ENCODE measurements around the gene LIFR. TPM values are rescaled to one million over a fixed set of nuclear protein-coding genes. Genes with fewer than 3 reads are reported as not detected.

LIFR gene
- total and polyA plus RNA-seq, 7 donors, result 0.23 to 79.6 (median 43.0) TPM

- H3K9me3 ChIP-seq, result no peaks in the 10 kb centered on the region
- no peak overlapping the region for H3K4me3 ChIP-seq
- no peak overlapping the region for H3K27ac ChIP-seq
- no peak for TF ChIP-seq CTCF (IDR thresholded peaks at IDR 0.05)
- 69 to 74% methylated on average over 2 of the region's 2 CpGs for WGBS, 2 donors
- intact Hi-C loops (cut with DNase I), result no loop called here
- H3K4me1 ChIP-seq, result peaks cover 0 to 31% (median 18%) of the 10 kb centered on the region in 4 donors
- no peaks in the 10 kb centered on the region for H3K36me3 ChIP-seq
- no peaks in the 10 kb centered on the region for H3K27me3 ChIP-seq
- no peak for DNase-seq
Observed at GRCh38 chr5:38546691-38547146, 9.7 kb downstream of the LIFR start.

GRCh38 chr5:38543886-38544285 is 12.6 kb downstream of the LIFR start:
- intact Hi-C loops (cut with DNase I), result no loop called here
- H3K4me1 ChIP-seq, result peaks cover 0 to 37% (median 23%) of the 10 kb centered on the region in 4 donors
- no peak for TF ChIP-seq EP300 (IDR thresholded peaks at IDR 0.05)
- TF ChIP-seq POLR2AphosphoS5 (IDR thresholded peaks at IDR 0.05), result no peak
- no peak for TF ChIP-seq CTCF (IDR thresholded peaks at IDR 0.05)
- TF ChIP-seq POLR2A (IDR thresholded peaks at IDR 0.05), result no peak
- WGBS, 2 donors, result 91 to 94% methylated on average over 4 of the region's 4 CpGs
- H3K4me3 ChIP-seq, result no peak overlapping the region
- no peak overlapping the region for H3K27ac ChIP-seq
- DNase-seq, result no peak
- H3K27me3 ChIP-seq, result no peaks in the 10 kb centered on the region
- no peaks in the 10 kb centered on the region for H3K36me3 ChIP-seq
- no peaks in the 10 kb centered on the region for H3K9me3 ChIP-seq

GRCh38 chr5:38543074-38543473 is 13.4 kb downstream of the LIFR start:
- no peaks in the 10 kb centered on the region for H3K36me3 ChIP-seq
- no peaks in the 10 kb centered on the region for H3K27me3 ChIP-seq
- no peak overlapping the region for H3K27ac ChIP-seq
- intact Hi-C loops (cut with DNase I), result no loop called here
- no peak overlapping the region for H3K4me3 ChIP-seq
- no peak for DNase-seq
- H3K9me3 ChIP-seq, result no peaks in the 10 kb centered on the region
- peaks cover 0 to 31% (median 17%) of the 10 kb centered on the region in 4 donors for H3K4me1 ChIP-seq
- TF ChIP-seq CTCF (IDR thresholded peaks at IDR 0.05), result no peak
- no peak for TF ChIP-seq POLR2AphosphoS5 (IDR thresholded peaks at IDR 0.05)
- no peak for TF ChIP-seq POLR2A (IDR thresholded peaks at IDR 0.05)
- no peak for TF ChIP-seq EP300 (IDR thresholded peaks at IDR 0.05)
- WGBS, 2 donors, result 69 to 88% methylated on average over 2 of the region's 2 CpGs

- TF ChIP-seq EP300 (IDR thresholded peaks at IDR 0.05), result no peak
- no peak for TF ChIP-seq CTCF (IDR thresholded peaks at IDR 0.05)
- TF ChIP-seq POLR2AphosphoS5 (IDR thresholded peaks at IDR 0.05), result no peak
- no peak for TF ChIP-seq POLR2A (IDR thresholded peaks at IDR 0.05)
- Histone ChIP-seq H3K27me3 (no peaks in the 10 kb centered on the region), H3K9me3 (no peaks in the 10 kb centered on the region), H3K27ac (no peak overlapping the region), H3K4me1 (peaks cover 0 to 33% (median 10%) of the 10 kb centered on the region in 4 donors), H3K36me3 (no peaks in the 10 kb centered on the region), H3K4me3 (no peak overlapping the region)
- intact Hi-C loops (cut with DNase I), result no loop called here
- 57 to 77% methylated on average over 2 of the region's 2 CpGs for WGBS, 2 donors
- DNase-seq, result no peak
Observed at GRCh38 chr5:38541174-38541725, 15.2 kb downstream of the LIFR start.

GRCh38 chr5:38540314-38540713 is 16.1 kb downstream of the LIFR start:
- Histone ChIP-seq H3K36me3 (no peaks in the 10 kb centered on the region), H3K4me1 (peaks cover 0 to 33% (median 13%) of the 10 kb centered on the region in 4 donors), H3K27ac (no peak overlapping the region), H3K4me3 (no peak overlapping the region), H3K9me3 (no peaks in the 10 kb centered on the region), H3K27me3 (no peaks in the 10 kb centered on the region)
- 86% methylated on average over 6 of the region's 6 CpGs for WGBS, 2 donors
- TF ChIP-seq CTCF (IDR thresholded peaks at IDR 0.05) (no peak), POLR2AphosphoS5 (IDR thresholded peaks at IDR 0.05) (no peak), POLR2A (IDR thresholded peaks at IDR 0.05) (no peak), EP300 (IDR thresholded peaks at IDR 0.05) (no peak)
- intact Hi-C loops (cut with DNase I), result no loop called here
- no peak for DNase-seq

Data from sigmoid colon (tissue), 7 donors.